Sigmoid colon (tissue), 7 donors: ENCODE results near the gene ALDH18A1. TPM values are rescaled to one million over a fixed set of nuclear protein-coding genes. Genes with fewer than 3 reads are reported as not detected.

Experiments
- DNase-seq: peaks from one replicate; pipeline ENCODE4 v3.0.0-alpha.2; 2019
- H3K27ac ChIP-seq, 4 donors: fragments of 200-600 bp; sonication (generic); one replicate each; pipeline ENCODE4 v1.5.1; 2016 to 2019; ENCODE audit warnings: mild to moderate bottlenecking in 1 of 4
- H3K27me3 ChIP-seq, 3 donors: fragments of 200-600 bp; sonication (generic); one replicate each; pipeline ENCODE4 v1.5.1; 2019; ENCODE audit warnings: mild to moderate bottlenecking in 1 of 3
- H3K36me3 ChIP-seq, 4 donors: fragments of 200-600 bp; sonication (generic); one replicate each; pipeline ENCODE4 v1.5.1; 2016 to 2019
- H3K4me1 ChIP-seq, 4 donors: fragments of 200-600 bp; sonication (generic); one replicate each; pipeline ENCODE4 v1.5.1; 2017 to 2019
- H3K4me3 ChIP-seq, 4 donors: fragments of 200-600 bp; sonication (generic); one replicate each; pipeline ENCODE4 v1.5.1; 2017 to 2019; ENCODE audit warnings: mild to moderate bottlenecking in 2 of 4, moderate library complexity in 1 of 4
- H3K9me3 ChIP-seq, 4 donors: fragments of 200-600 bp in 3 of 4; sonication (generic) in 3 of 4; one replicate each; pipeline versions ENCODE4 v1.5.1 to v1.6.1; 2013 to 2019
- CTCF ChIP-seq, 4 experiments: fragments of 450-650 bp in 3 of 4; fragments of 200-600 bp in 1 of 4; IDR thresholded peaks; one replicate each; pipeline ENCODE4 v1.5.1; 2016 to 2019; ENCODE audit warnings: antibody characterized with exemption in 4 of 4, mild to moderate bottlenecking in 3 of 4, moderate library complexity in 2 of 4
- EP300 ChIP-seq, 4 donors: sonication (generic); formaldehyde crosslinking; IDR thresholded peaks; one replicate each; pipeline ENCODE4 v1.6.1; 2017; ENCODE audit warnings: antibody characterized with exemption in 4 of 4
- POLR2A ChIP-seq, 2 donors: fragments of 450-650 bp; IDR thresholded peaks; one replicate each; pipeline ENCODE4 v1.6.1; 2016; ENCODE audit warnings: antibody characterized with exemption in 2 of 2, mild to moderate bottlenecking in 2 of 2, moderate library complexity in 2 of 2
- POLR2AphosphoS5 ChIP-seq, 4 donors: sonication (generic); formaldehyde crosslinking; IDR thresholded peaks; one replicate each; pipeline ENCODE4 v1.6.1; 2017; ENCODE audit warnings: antibody characterized with exemption in 4 of 4
- WGBS, 2 donors: extraction: QIAGEN DNeasy Blood & Tissue Kit; methylation state at CpG; one replicate each; pipeline ENCODE4 v1.1.7; 2013; 5-methylcytosine and 5-hydroxymethylcytosine counted together
- intact Hi-C: fragments of 100-400 bp; cut with DNase I; formaldehyde crosslinking; loops from one replicate; pipeline ENCODE4 v1.15.1; 2023
- polyA plus RNA-seq, 3 donors: library from polyadenylated mRNA; stranded (reverse); fragments of 200-250 nt; gene quantifications; one replicate each; pipeline ENCODE4 v1.2.3, GENCODE V29; 2013
- total RNA-seq, 4 donors: library from RNA; depleted of rRNA; stranded (reverse); fragments of >200 nt; gene quantifications; one replicate each; pipeline ENCODE4 v1.1.0, GENCODE V29; 2016
- donor health status: healthy with polysubstance abuse.
- donor health status: Bipolar disorder and iron deficiency.
- donor health status: healthy.

ALDH18A1 gene
- total and polyA plus RNA-seq, 7 donors: 17.1 to 42.1 (median 24.6) TPM

- no peaks in the 10 kb centered on the region for H3K4me1 ChIP-seq
- H3K27ac ChIP-seq: no peak overlapping the region
- no peak for DNase-seq
- no peak overlapping the region for H3K4me3 ChIP-seq
- TF ChIP-seq EP300 (IDR thresholded peaks at IDR 0.05): no peak
- TF ChIP-seq POLR2A (IDR thresholded peaks at IDR 0.05): no peak
- TF ChIP-seq CTCF (IDR thresholded peaks at IDR 0.05): no peak
- TF ChIP-seq POLR2AphosphoS5 (IDR thresholded peaks at IDR 0.05): no peak
- no peaks in the 10 kb centered on the region for H3K9me3 ChIP-seq
- H3K27me3 ChIP-seq: no peaks in the 10 kb centered on the region
- H3K36me3 ChIP-seq: no peaks in the 10 kb centered on the region
- WGBS, 2 donors: 79 to 86% methylated on average over 2 of the region's 2 CpGs
- intact Hi-C loops: no loop called here
These were observed 76.5 kb downstream of the ALDH18A1 start for GRCh38 chr10:95579835-95580535.

GRCh38 chr10:95579292-95579691 lies 77.2 kb downstream of the ALDH18A1 start:
- H3K4me3 ChIP-seq: no peak overlapping the region
- no peaks in the 10 kb centered on the region for H3K9me3 ChIP-seq
- intact Hi-C loops: no loop called here
- H3K27me3 ChIP-seq: no peaks in the 10 kb centered on the region
- H3K27ac ChIP-seq: no peak overlapping the region
- no peaks in the 10 kb centered on the region for H3K36me3 ChIP-seq
- TF ChIP-seq EP300 (IDR thresholded peaks at IDR 0.05) (no peak), CTCF (IDR thresholded peaks at IDR 0.05) (no peak), POLR2AphosphoS5 (IDR thresholded peaks at IDR 0.05) (no peak), POLR2A (IDR thresholded peaks at IDR 0.05) (no peak)
- H3K4me1 ChIP-seq: no peaks in the 10 kb centered on the region
- DNase-seq: no peak
- 87 to 95% methylated on average over 1 of the region's 1 CpG for WGBS, 2 donors

GRCh38 chr10:95578619-95579018 lies 77.9 kb downstream of the ALDH18A1 start:
- Histone ChIP-seq H3K4me3 (no peak overlapping the region), H3K9me3 (no peaks in the 10 kb centered on the region), H3K27me3 (no peaks in the 10 kb centered on the region), H3K27ac (no peak overlapping the region), H3K36me3 (no peaks in the 10 kb centered on the region), H3K4me1 (no peaks in the 10 kb centered on the region)
- TF ChIP-seq POLR2AphosphoS5 (IDR thresholded peaks at IDR 0.05) (no peak), CTCF (IDR thresholded peaks at IDR 0.05) (no peak), EP300 (IDR thresholded peaks at IDR 0.05) (no peak), POLR2A (IDR thresholded peaks at IDR 0.05) (no peak)
- no peak for DNase-seq
- intact Hi-C loops: no loop called here
- WGBS, 2 donors: 91 to 97% methylated on average over 2 of the region's 2 CpGs

GRCh38 chr10:95574649-95575365 lies 81.7 kb downstream of the ALDH18A1 start:
- Histone ChIP-seq H3K27ac (no peak overlapping the region), H3K4me3 (no peak overlapping the region), H3K4me1 (peaks cover 0 to 4% (median 0%) of the 10 kb centered on the region in 4 donors), H3K9me3 (no peaks in the 10 kb centered on the region), H3K36me3 (no peaks in the 10 kb centered on the region), H3K27me3 (no peaks in the 10 kb centered on the region)
- TF ChIP-seq CTCF (IDR thresholded peaks at IDR 0.05) (no peak), EP300 (IDR thresholded peaks at IDR 0.05) (no peak)
- no peak for DNase-seq
- WGBS, 2 donors: 74 to 83% methylated on average over 11 of the region's 11 CpGs
- intact Hi-C loops: no loop called here
